IgD-negative memory B cell (primary cell): ENCODE measurements around the gene RPL4. TPM values are rescaled to one million over a fixed set of nuclear protein-coding genes. Genes with fewer than 3 reads are reported as not detected.
A peak's percentile ranks its signal among the peaks of the same experiment; 100 is the strongest.
"Not testable (repeated sequence)": the region's sequence is repeated elsewhere in the genome, so short reads cannot be mapped to it uniquely, and the experiment has no call there.

ENCODE experiments used
- H3K27ac Mint-ChIP-seq, 3 donors: one replicate each; pipeline ENCODE4 v1.8.0; 2020 to 2022; ENCODE audit warnings: mild to moderate bottlenecking in 3 of 3, mixed read lengths in 3 of 3, moderate library complexity in 1 of 3
- H3K27me3 Mint-ChIP-seq: one replicate; pipeline ENCODE4 v1.8.0; 2021; ENCODE audit warnings: mixed read lengths
- H3K36me3 Mint-ChIP-seq: one replicate; pipeline ENCODE4 v1.8.0; 2020; ENCODE audit warnings: mild to moderate bottlenecking, mixed read lengths
- H3K4me1 Mint-ChIP-seq, 3 donors: one replicate each; pipeline ENCODE4 v1.8.0; 2020 to 2022; ENCODE audit warnings: mixed read lengths in 3 of 3, mild to moderate bottlenecking in 1 of 3
- H3K4me3 Mint-ChIP-seq, 4 donors: one replicate each; pipeline ENCODE4 v1.8.0; 2020 to 2022; ENCODE audit warnings: mild to moderate bottlenecking in 4 of 4, mixed read lengths in 4 of 4, moderate library complexity in 3 of 4
- H3K9me3 Mint-ChIP-seq, 3 donors: one replicate each; pipeline ENCODE4 v1.8.0; 2020 to 2021; ENCODE audit warnings: mixed read lengths in 3 of 3, mild to moderate bottlenecking in 1 of 3
- polyA plus RNA-seq: library from polyadenylated mRNA; unstranded; fragments of 300-500 nt; fragmentation: Illumina TruSeq; gene quantifications from one replicate; pipeline ENCODE4 v1.2.3, GENCODE V29; 2021

The RPL4 gene
- polyA plus RNA-seq, 1 donor from 2014 or later, result 1,406 TPM

GRCh38 chr15:66480267-66480666, 24.4 kb downstream of the RPL4 start:
- no peaks in the 10 kb centered on the region for H3K27me3 Mint-ChIP-seq

GRCh38 chr15:66477011-66477410, 27.6 kb downstream of the RPL4 start:
- Mint-ChIP-seq H3K4me3 (no peak overlapping the region), H3K27me3 (no peaks in the 10 kb centered on the region), H3K27ac (peak overlapping the region in 2 of 3 donors; percentile 33 to 93), H3K4me1 (peaks cover 10 to 13% (median 11%) of the 10 kb centered on the region in 3 donors), H3K9me3 (no peaks in the 10 kb centered on the region), H3K36me3 (peaks cover 4% of the 10 kb centered on the region)

More at GRCh38 chr15:66480267-66480666, 24.4 kb downstream of the RPL4 start:
- peaks cover 5% of the 10 kb centered on the region for H3K36me3 Mint-ChIP-seq
- H3K4me3 Mint-ChIP-seq, result no peak overlapping the region
- H3K27ac Mint-ChIP-seq, result no peak overlapping the region
- H3K9me3 Mint-ChIP-seq, result no peaks in the 10 kb centered on the region
- peaks cover 0 to 7% (median 7%) of the 10 kb centered on the region in 3 donors for H3K4me1 Mint-ChIP-seq

- no peaks in the 10 kb centered on the region for H3K27me3 Mint-ChIP-seq
- no peaks in the 10 kb centered on the region for H3K9me3 Mint-ChIP-seq
- no peak overlapping the region for H3K4me3 Mint-ChIP-seq
- no peaks in the 10 kb centered on the region for H3K36me3 Mint-ChIP-seq
- H3K4me1 Mint-ChIP-seq, result peaks cover 8 to 14% (median 11%) of the 10 kb centered on the region in 3 donors
- H3K27ac Mint-ChIP-seq, result peak overlapping the region in 2 of 3 donors; percentile 83 to 93
Observed at GRCh38 chr15:66476535-66476934, 28.1 kb downstream of the RPL4 start.

- H3K27me3 Mint-ChIP-seq, result no peaks in the 10 kb centered on the region
- peak overlapping the region in 1 of 3 donors; percentile 75 for H3K27ac Mint-ChIP-seq
- H3K36me3 Mint-ChIP-seq, result no peaks in the 10 kb centered on the region
- no peaks in the 10 kb centered on the region for H3K9me3 Mint-ChIP-seq
- peaks cover 8 to 20% (median 15%) of the 10 kb centered on the region in 3 donors for H3K4me1 Mint-ChIP-seq
- H3K4me3 Mint-ChIP-seq, result no peak overlapping the region
Observed at GRCh38 chr15:66474963-66475362, 29.7 kb downstream of the RPL4 start.

- H3K27me3 Mint-ChIP-seq, result no peaks in the 10 kb centered on the region
- peak overlapping the region in 2 of 3 donors; percentile 23 to 28 for H3K27ac Mint-ChIP-seq
- no peaks in the 10 kb centered on the region for H3K9me3 Mint-ChIP-seq
- H3K36me3 Mint-ChIP-seq, result no peaks in the 10 kb centered on the region
- H3K4me3 Mint-ChIP-seq, result no peak overlapping the region
- H3K4me1 Mint-ChIP-seq, result peaks cover 8 to 20% (median 15%) of the 10 kb centered on the region in 3 donors
Observed at GRCh38 chr15:66474135-66474534, 30.5 kb downstream of the RPL4 start.

- Mint-ChIP-seq H3K27me3 (no peaks in the 10 kb centered on the region), H3K9me3 (no peaks in the 10 kb centered on the region), H3K4me3 (peak overlapping the region in 3 of 4 donors; percentile 2 to 74 (median 67)), H3K36me3 (no peaks in the 10 kb centered on the region), H3K4me1 (peaks cover 8 to 20% (median 15%) of the 10 kb centered on the region in 3 donors), H3K27ac (peak overlapping the region; percentile 16 to 94 (median 86))
Observed at GRCh38 chr15:66472176-66472999, 32.3 kb downstream of the RPL4 start.

- Mint-ChIP-seq H3K27ac (peak overlapping the region in 1 of 3 donors; percentile 86), H3K4me1 (peaks cover 4 to 18% (median 15%) of the 10 kb centered on the region in 3 donors)
- H3K4me3 Mint-ChIP-seq, result not testable (repeated sequence)
Observed at GRCh38 chr15:66470825-66471224, 33.8 kb downstream of the RPL4 start.

GRCh38 chr15:66467162-66468040, 37.3 kb downstream of the RPL4 start:
- not testable (repeated sequence) for H3K27me3 Mint-ChIP-seq, H3K36me3 Mint-ChIP-seq, H3K9me3 Mint-ChIP-seq, H3K27ac Mint-ChIP-seq, H3K4me3 Mint-ChIP-seq
- peaks cover 6 to 17% (median 13%) of the 10 kb centered on the region in 3 donors for H3K4me1 Mint-ChIP-seq

More at GRCh38 chr15:66470825-66471224, 33.8 kb downstream of the RPL4 start:
- H3K9me3 Mint-ChIP-seq, H3K27me3 Mint-ChIP-seq, H3K36me3 Mint-ChIP-seq: not testable (repeated sequence)

GRCh38 chr15:66465294-66465693, 39.4 kb downstream of the RPL4 start:
- H3K4me1 Mint-ChIP-seq, H3K27me3 Mint-ChIP-seq, H3K9me3 Mint-ChIP-seq, H3K36me3 Mint-ChIP-seq: not testable (repeated sequence)
- Mint-ChIP-seq H3K27ac (peak overlapping the region in 1 of 3 donors; percentile 59), H3K4me3 (peak overlapping the region in 2 of 4 donors; percentile 50 to 76)

- peaks cover 5% of the 10 kb centered on the region for H3K36me3 Mint-ChIP-seq
- no peaks in the 10 kb centered on the region for H3K9me3 Mint-ChIP-seq
- H3K27ac Mint-ChIP-seq, result no peak overlapping the region
- H3K27me3 Mint-ChIP-seq, result no peaks in the 10 kb centered on the region
- H3K4me1 Mint-ChIP-seq, result peaks cover 2 to 14% (median 9%) of the 10 kb centered on the region in 3 donors
- no peak overlapping the region for H3K4me3 Mint-ChIP-seq
Observed at GRCh38 chr15:66462627-66463026, 42.0 kb downstream of the RPL4 start.

GRCh38 chr15:66461917-66462316, 42.7 kb downstream of the RPL4 start:
- H3K4me3 Mint-ChIP-seq, result peak overlapping the region in 1 of 4 donors; percentile 39
- H3K4me1 Mint-ChIP-seq, result peaks cover 4 to 14% (median 9%) of the 10 kb centered on the region in 3 donors
- H3K36me3 Mint-ChIP-seq, result peaks cover 5% of the 10 kb centered on the region
- no peaks in the 10 kb centered on the region for H3K9me3 Mint-ChIP-seq
- H3K27me3 Mint-ChIP-seq, result no peaks in the 10 kb centered on the region
- H3K27ac Mint-ChIP-seq, result peak overlapping the region in 1 of 3 donors; percentile 63

GRCh38 chr15:66461294-66461693, 43.4 kb downstream of the RPL4 start:
- H3K4me1 Mint-ChIP-seq, result peaks cover 4 to 14% (median 9%) of the 10 kb centered on the region in 3 donors
- H3K9me3 Mint-ChIP-seq, H3K27me3 Mint-ChIP-seq, H3K27ac Mint-ChIP-seq, H3K4me3 Mint-ChIP-seq, H3K36me3 Mint-ChIP-seq: not testable (repeated sequence)

- Mint-ChIP-seq H3K4me3 (no peak overlapping the region), H3K27me3 (no peaks in the 10 kb centered on the region), H3K36me3 (peaks cover 5% of the 10 kb centered on the region), H3K27ac (no peak overlapping the region), H3K4me1 (peaks cover 2 to 9% (median 6%) of the 10 kb centered on the region in 3 donors), H3K9me3 (no peaks in the 10 kb centered on the region)
Observed at GRCh38 chr15:66459818-66460615, 44.6 kb downstream of the RPL4 start.

- peak overlapping the region in 2 of 3 donors; percentile 25 to 31 for H3K27ac Mint-ChIP-seq
- H3K4me1 Mint-ChIP-seq, result peaks cover 4 to 6% (median 5%) of the 10 kb centered on the region in 3 donors
- H3K4me3 Mint-ChIP-seq, result no peak overlapping the region
- peaks cover 0 to 1% (median 0%) of the 10 kb centered on the region in 3 donors for H3K9me3 Mint-ChIP-seq
- H3K36me3 Mint-ChIP-seq, result peaks cover 2% of the 10 kb centered on the region
- H3K27me3 Mint-ChIP-seq, result no peaks in the 10 kb centered on the region
Observed at GRCh38 chr15:66456211-66456610, 48.4 kb downstream of the RPL4 start.
